Coronary artery (tissue), 2 donors: Measurements from ENCODE around the gene FAM78A.
A peak's percentile ranks its signal among the peaks of the same experiment; 100 is the strongest.
"Not testable (repeated sequence)": the region's sequence is repeated elsewhere in the genome, so short reads cannot be mapped to it uniquely, and the experiment has no call there.

ENCODE experiments used
- DNase-seq: peaks from one replicate; pipeline ENCODE4 v3.0.0-alpha.2; 2017; ENCODE audit warnings: low spot score
- H3K27ac ChIP-seq, 2 donors: fragments of 200-600 bp; sonication (generic); one replicate each; pipeline ENCODE4 v1.5.1; 2016 to 2019
- H3K4me3 ChIP-seq: fragments of 200-600 bp; sonication (generic); 2 replicates; pipeline ENCODE4 v1.5.1; 2016; ENCODE audit warnings: mild to moderate bottlenecking, moderate library complexity
- CTCF ChIP-seq: fragments of 200-600 bp; sonication (generic); IDR thresholded peaks from one replicate; pipeline ENCODE4 v1.5.1; 2019; ENCODE audit warnings: antibody characterized with exemption

The FAM78A gene

GRCh38 chr9:131255676-131256197, 20.6 kb downstream of the FAM78A start:
- Histone ChIP-seq H3K27ac (peak overlapping the region in 1 of 2 donors; percentile 81), H3K4me3 (no peak overlapping the region)
- TF ChIP-seq CTCF, result no peak
- DNase-seq, result no peak

GRCh38 chr9:131254626-131255025, 21.7 kb downstream of the FAM78A start:
- DNase-seq, result no peak
- TF ChIP-seq CTCF, result no peak
- H3K4me3 ChIP-seq, result no peak overlapping the region
- H3K27ac ChIP-seq, result peak overlapping the region in 1 of 2 donors; percentile 63

DNA sequence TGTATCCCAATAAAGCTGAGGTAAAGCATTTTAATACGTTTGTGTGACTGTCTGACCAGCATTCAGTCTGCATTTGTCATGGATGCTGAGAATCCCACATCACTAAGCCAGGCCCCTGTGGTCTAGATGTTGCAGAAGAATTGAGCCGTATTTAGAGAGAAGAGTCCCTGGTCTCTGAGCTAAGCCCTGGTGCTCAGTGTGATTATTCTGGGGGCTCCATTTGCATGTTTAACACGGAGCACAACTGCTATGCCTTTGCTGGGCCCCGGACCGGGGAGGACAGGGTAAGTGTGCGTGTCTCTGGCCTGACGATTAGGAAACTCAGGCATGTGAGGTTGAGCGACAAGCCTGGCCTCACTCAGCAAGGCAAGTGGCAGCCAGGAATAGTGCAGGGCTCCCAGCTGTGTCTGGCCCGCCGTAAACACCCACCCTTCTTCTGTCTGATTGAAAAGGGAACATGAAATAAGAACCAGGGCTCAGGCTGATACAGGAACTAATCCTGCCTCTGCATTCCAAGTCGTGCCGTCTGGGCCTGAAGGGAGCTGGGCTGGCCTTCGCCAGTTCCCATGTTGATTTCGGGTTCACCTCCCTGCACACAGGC, 22.3 kb downstream of the FAM78A start:
- H3K27ac ChIP-seq, result peak overlapping the region in 1 of 2 donors; percentile 63
- no peak for DNase-seq
- TF ChIP-seq CTCF, result no peak
- H3K4me3 ChIP-seq, result no peak overlapping the region

DNA sequence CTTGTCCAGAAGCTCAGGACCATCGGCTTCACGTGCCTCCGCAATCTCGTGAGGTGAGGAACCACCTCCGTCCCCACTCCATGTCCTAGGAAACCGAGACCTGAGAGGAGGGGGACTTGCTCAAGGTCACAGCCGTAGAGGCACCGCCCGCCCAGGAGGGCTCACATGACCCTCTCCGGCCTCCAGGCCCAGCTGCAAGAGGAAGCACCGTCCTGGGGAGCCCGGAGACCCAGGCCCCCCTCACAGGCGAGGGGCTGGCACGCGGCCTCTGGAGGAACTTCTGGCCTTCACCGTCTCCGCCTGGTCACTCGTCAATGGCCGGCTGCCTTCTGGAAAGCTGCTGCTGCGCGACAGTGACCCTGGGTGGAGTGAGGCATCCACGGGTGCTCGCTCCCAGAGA, 24.2 kb downstream of the FAM78A start:
- Histone ChIP-seq H3K4me3 (peak overlapping the region; percentile 44), H3K27ac (peak overlapping the region in 1 of 2 donors; percentile 68)
- TF ChIP-seq CTCF, result no peak
- DNase-seq, result no peak

DNA sequence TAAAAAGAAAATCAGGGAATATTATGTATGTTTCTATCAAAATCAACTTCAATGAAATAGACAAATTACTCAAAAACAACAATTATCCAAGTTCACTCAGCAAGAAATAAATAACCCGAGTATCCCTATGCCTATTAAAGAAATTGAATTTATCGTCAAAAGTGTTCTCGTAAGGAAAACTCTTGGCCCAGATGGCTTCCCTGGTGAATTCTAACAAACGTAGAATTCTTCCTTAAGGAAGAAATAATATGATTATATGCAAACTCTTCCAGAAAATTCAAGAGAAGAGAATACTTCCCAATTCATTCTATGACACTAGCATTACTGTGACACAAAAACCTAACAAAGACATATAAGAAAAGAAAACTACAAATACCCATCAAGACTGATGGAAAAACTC, 29.7 kb downstream of the FAM78A start:
- TF ChIP-seq CTCF, result no peak
- DNase-seq, result no peak
- H3K27ac ChIP-seq, result no peak overlapping the region
- H3K4me3 ChIP-seq, result no peak overlapping the region

- not testable (repeated sequence) for H3K27ac ChIP-seq, H3K4me3 ChIP-seq, DNase-seq
Observed at GRCh38 chr9:131244331-131244730, 32.0 kb downstream of the FAM78A start.

DNA sequence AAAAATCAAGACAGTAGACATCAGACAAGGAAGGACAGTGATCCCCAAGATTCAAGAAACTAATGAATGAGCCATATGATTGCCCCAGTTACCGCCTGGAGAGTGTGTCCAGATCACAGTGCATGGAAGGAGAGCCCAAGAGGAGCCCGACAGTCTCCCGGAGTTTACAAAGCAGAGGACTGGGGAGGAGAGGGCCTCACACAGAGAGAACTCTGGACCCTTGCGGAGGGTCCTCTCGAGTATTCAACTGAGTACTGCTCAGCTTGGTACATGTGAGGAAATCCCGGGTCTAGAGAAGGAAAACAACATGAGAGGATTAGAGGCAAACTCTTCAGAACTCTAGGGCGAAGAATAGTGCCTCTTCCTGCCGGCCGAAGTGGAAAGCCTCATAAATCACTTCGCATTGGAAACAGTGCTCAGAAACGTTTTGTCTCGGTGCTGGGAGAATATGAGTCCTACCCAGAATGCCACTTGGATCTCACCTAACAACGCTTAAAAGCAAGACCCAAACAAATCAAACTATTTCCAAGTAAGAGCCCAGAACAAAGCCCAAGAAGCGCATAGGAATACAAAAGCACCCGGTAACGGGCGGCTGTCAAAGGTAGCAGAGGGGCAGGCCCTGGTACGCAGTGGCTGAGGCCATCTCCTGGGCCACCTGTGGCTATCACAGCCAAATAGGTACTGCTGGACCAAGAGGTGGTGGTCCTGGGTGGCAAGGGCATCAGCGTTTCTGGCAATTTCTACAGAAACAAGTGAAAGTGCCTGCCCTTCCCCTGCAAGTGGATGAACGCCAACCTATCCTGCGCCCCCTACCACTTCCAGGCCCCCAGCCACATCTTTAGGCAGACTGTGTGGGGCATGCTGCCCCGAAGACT, 36.0 kb downstream of the FAM78A start:
- no peak for TF ChIP-seq CTCF
- DNase-seq, result no peak
- no peak overlapping the region for H3K4me3 ChIP-seq
- no peak overlapping the region for H3K27ac ChIP-seq
